Activated B cell treated with CpG ODN at 0.5 μM for 24 hours (primary cell): Measurements from ENCODE around the gene SECISBP2L. TPM values are rescaled to one million over a fixed set of nuclear protein-coding genes. Genes with fewer than 3 reads are reported as not detected.

ENCODE experiments used
- ATAC-seq: fragments of 200-7000 bp; cut with Tn5 transposase; one replicate; pipeline ENCODE4 v1.10.0; 2021; ENCODE audit warnings: low read depth, mild to moderate bottlenecking, moderate library complexity
- CTCF ChIA-PET: fragments of 350-600 bp; sonication (Branson Sonifier 250); formaldehyde crosslinking; loops from one replicate; lab custom pipeline; 2021; ENCODE audit warnings: antibody characterized with exemption; lab: Charles Lee
- POLR2A ChIA-PET: fragments of 350-600 bp; sonication (Branson Sonifier 250); formaldehyde crosslinking; loops from one replicate; lab custom pipeline; 2021; ENCODE audit warnings: antibody characterized with exemption; lab: Charles Lee
- DNase-seq: peaks from one replicate; pipeline ENCODE4 v3.0.0; 2022
- H3K27ac Mint-ChIP-seq: one replicate; pipeline ENCODE4 v1.8.0; 2020; ENCODE audit warnings: mixed read lengths
- H3K27me3 Mint-ChIP-seq: one replicate; pipeline ENCODE4 v1.8.0; 2021; ENCODE audit warnings: mixed read lengths
- H3K36me3 Mint-ChIP-seq: one replicate; pipeline ENCODE4 v1.8.0; 2021; ENCODE audit warnings: low read depth, mixed read lengths
- H3K4me1 Mint-ChIP-seq: one replicate; pipeline ENCODE4 v1.8.0; 2021; ENCODE audit warnings: mixed read lengths
- H3K4me3 Mint-ChIP-seq: one replicate; pipeline ENCODE4 v1.8.0; 2020; ENCODE audit warnings: mild to moderate bottlenecking, mixed read lengths
- H3K9me3 Mint-ChIP-seq: one replicate; pipeline ENCODE4 v1.8.0; 2020; ENCODE audit warnings: mixed read lengths
- CTCF ChIP-seq: fragments of 200-600 bp; IDR thresholded peaks from one replicate; pipeline ENCODE4 v1.8.0; 2022; ENCODE audit warnings: antibody characterized with exemption, mild to moderate bottlenecking
- intact Hi-C: fragments of 100-400 bp; cut with micrococcal nuclease; formaldehyde crosslinking; loops from one replicate; pipeline ENCODE4 v1.15.1; 2024
- total RNA-seq: library from RNA; stranded (reverse); gene quantifications from 2 replicates; pipeline ENCODE4 v1.2.3, GENCODE V29; 2022

SECISBP2L gene
- total RNA-seq, 1 donor from 2014 or later, result 56.5 TPM

GRCh38 chr15:48999314-48999713 lies 46.9 kb downstream of the SECISBP2L start:
- ChIA-PET POLR2A (no interaction called here), CTCF (no interaction called here)
- ATAC-seq (no peak), DNase-seq (no peak)
- TF ChIP-seq CTCF, result no peak
- no peaks in the 10 kb centered on the region for H3K4me1 Mint-ChIP-seq
- H3K36me3 Mint-ChIP-seq, result peaks cover 75% of the 10 kb centered on the region
- intact Hi-C loops, result no loop called here
- H3K9me3 Mint-ChIP-seq, result peaks cover 2% of the 10 kb centered on the region
- no peak overlapping the region for H3K27ac Mint-ChIP-seq
- H3K27me3 Mint-ChIP-seq, result no peaks in the 10 kb centered on the region
- no peak overlapping the region for H3K4me3 Mint-ChIP-seq

- Mint-ChIP-seq H3K27ac (no peak overlapping the region), H3K36me3 (peaks cover 83% of the 10 kb centered on the region), H3K4me3 (no peak overlapping the region), H3K4me1 (peaks cover 5% of the 10 kb centered on the region), H3K9me3 (no peaks in the 10 kb centered on the region), H3K27me3 (no peaks in the 10 kb centered on the region)
- DNase-seq (no peak), ATAC-seq (no peak)
- ChIA-PET CTCF (no interaction called here), POLR2A (no interaction called here)
- TF ChIP-seq CTCF, result no peak
- intact Hi-C loops, result no loop called here
Observed at GRCh38 chr15:48996276-48996675, 50.0 kb downstream of the SECISBP2L start.

- ChIA-PET CTCF (interaction anchor here (1.5 to 2.1 kb wide), 2 partner anchors 17 to 154 kb away, joined by 4 to 7 read pairs; no protein-coding TSS in a partner anchor), POLR2A (no interaction called here)
- peaks cover 5% of the 10 kb centered on the region for H3K4me1 Mint-ChIP-seq
- H3K4me3 Mint-ChIP-seq, result no peak overlapping the region
- no peaks in the 10 kb centered on the region for H3K27me3 Mint-ChIP-seq
- no peak for ATAC-seq
- H3K36me3 Mint-ChIP-seq, result peaks cover 70% of the 10 kb centered on the region
- no peaks in the 10 kb centered on the region for H3K9me3 Mint-ChIP-seq
- intact Hi-C loops, result loop anchor here (5.0 kb wide), 1 partner anchor 154 kb away; no protein-coding TSS in a partner anchor
- no peak for TF ChIP-seq CTCF
- no peak overlapping the region for H3K27ac Mint-ChIP-seq
- no peak for DNase-seq
Observed at GRCh38 chr15:48993380-48993779, 52.9 kb downstream of the SECISBP2L start.

- ATAC-seq (peak; percentile 74), DNase-seq (no peak)
- intact Hi-C loops, result loop anchor here (5.0 kb wide), 1 partner anchor 155 kb away; no protein-coding TSS in a partner anchor
- H3K27me3 Mint-ChIP-seq, result no peaks in the 10 kb centered on the region
- no peaks in the 10 kb centered on the region for H3K9me3 Mint-ChIP-seq
- H3K27ac Mint-ChIP-seq, result peak overlapping the region; percentile 5
- peaks cover 68% of the 10 kb centered on the region for H3K36me3 Mint-ChIP-seq
- no peak for TF ChIP-seq CTCF
- H3K4me3 Mint-ChIP-seq, result no peak overlapping the region
- peaks cover 5% of the 10 kb centered on the region for H3K4me1 Mint-ChIP-seq
- CTCF ChIA-PET, result interaction anchor here (1.5 to 1.6 kb wide), 2 partner anchors 17 to 154 kb away, joined by 4 to 11 read pairs; no protein-coding TSS in a partner anchor
- POLR2A ChIA-PET, result no interaction called here
Observed at GRCh38 chr15:48992545-48992944, 53.7 kb downstream of the SECISBP2L start.

GRCh38 chr15:48992096-48992495 lies 54.1 kb downstream of the SECISBP2L start:
- no peak for DNase-seq
- Mint-ChIP-seq H3K4me1 (peaks cover 5% of the 10 kb centered on the region), H3K36me3 (peaks cover 63% of the 10 kb centered on the region), H3K9me3 (no peaks in the 10 kb centered on the region), H3K27ac (peak overlapping the region; percentile 5), H3K27me3 (no peaks in the 10 kb centered on the region), H3K4me3 (no peak overlapping the region)
- no peak for TF ChIP-seq CTCF
- ChIA-PET POLR2A (no interaction called here), CTCF (interaction anchor here (1.6 kb wide), 1 partner anchor 17 kb away, joined by 11 read pairs; no protein-coding TSS in a partner anchor)
- ATAC-seq, result no peak
- intact Hi-C loops, result loop anchor here (5.0 kb wide), 1 partner anchor 155 kb away; no protein-coding TSS in a partner anchor
